ENCODE data around the gene P2RX1. TPM values are rescaled to one million over a fixed set of nuclear protein-coding genes. Genes with fewer than 3 reads are reported as not detected.

Gene P2RX1
- polyA plus RNA-seq, 2 of the 4 experiments (the other 2 are of a cell fraction): 0.05 to 0.13 TPM

- Histone ChIP-seq H3K4me3 (no peak overlapping the region), H3K9me3 (no peaks in the 10 kb centered on the region), H3K4me2 (no peak overlapping the region), H3K4me1 (peaks cover 9% of the 10 kb centered on the region; the same call in 2 of the 3 replicates), H3K27ac (no peak overlapping the region)
- POLR2A ChIA-PET: no interaction called here
- ATAC-seq (no peak), FAIRE-seq (no peak), DNase-seq (ENCODE audit: low read depth in 1 of 2, low spot score in 1 of 2) (no peak)
- CTCF ChIA-PET: interaction anchor here (0.5 to 12.9 kb wide), 17 partner anchors 14 to 213 kb away, joined by 3 to 224 read pairs (median 10); partner anchors contain the start of genes NCBP3 and P2RX1
- TF ChIP-seq HOXA7 (CRISPR knock-in tag; IDR thresholded peaks at IDR 0.05) (no peak), CHD4 (IDR thresholded peaks at IDR 0.05; ENCODE audit: borderline replicate concordance) (no peak), MAZ (IDR thresholded peaks at IDR 0.05; ENCODE audit: borderline replicate concordance, low read depth, low read length) (no peak)
- WGBS (ENCODE audit: missing lambda C conversion rate): 94% methylated on average over 21 of the region's 28 CpGs
Measured at GRCh38 chr17:3861761-3862681, 54.2 kb downstream of the P2RX1 start.

DNA sequence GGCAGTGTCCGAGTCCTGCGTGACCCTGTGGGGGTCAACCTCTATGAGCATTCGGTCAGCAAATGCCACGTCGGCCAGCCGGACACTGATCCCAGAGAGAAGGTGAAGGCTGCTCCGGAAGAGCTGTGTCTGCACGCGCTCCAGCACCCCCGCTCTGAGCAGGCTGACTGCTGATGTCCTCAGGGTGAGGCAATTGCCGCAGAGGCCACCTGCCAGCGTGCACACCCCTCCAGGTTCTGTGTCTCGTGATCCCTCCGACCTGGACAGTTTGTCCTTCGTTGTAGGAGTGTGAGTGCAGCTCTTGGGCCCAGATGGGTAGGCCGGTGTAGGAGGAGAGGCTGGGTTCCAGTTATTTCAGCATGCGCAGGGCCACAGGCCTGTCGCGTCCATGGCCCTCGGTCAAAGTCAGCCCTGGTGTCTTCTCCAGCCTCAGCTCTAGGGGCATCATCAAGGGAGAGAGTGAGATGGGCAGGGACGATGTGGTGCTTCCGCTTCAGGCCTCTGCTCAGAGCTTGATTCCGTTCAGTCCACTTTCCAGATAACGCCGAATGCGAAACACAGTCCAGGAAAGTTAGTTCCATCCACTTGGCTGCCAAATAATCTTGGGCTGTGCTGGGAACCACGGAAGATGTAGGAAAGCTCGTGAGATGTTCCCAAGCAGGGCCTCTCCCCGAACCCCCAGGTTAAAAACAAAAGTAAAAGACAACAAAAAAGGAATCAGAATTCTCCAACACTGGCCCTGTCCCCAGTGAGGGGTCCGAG, 55.1 kb downstream of the P2RX1 start:
- WGBS (ENCODE audit: missing lambda C conversion rate): 94% methylated on average over 30 of the region's 30 CpGs
- Histone ChIP-seq H3K4me1 (peaks cover 9% of the 10 kb centered on the region; the same call in 2 of the 3 replicates), H3K9me3 (no peaks in the 10 kb centered on the region), H3K4me2 (no peak overlapping the region), H3K27ac (no peak overlapping the region), H3K4me3 (no peak overlapping the region)
- TF ChIP-seq HOXA7 (CRISPR knock-in tag; IDR thresholded peaks at IDR 0.05) (no peak), GATA3 (IDR thresholded peaks at IDR 0.05; ENCODE audit: borderline replicate concordance) (no peak), KDM5A (IDR thresholded peaks at IDR 0.05) (no peak), POLR2A (IDR thresholded peaks at IDR 0.05; ENCODE audit: low read length) (no peak), SMC3 (IDR thresholded peaks at IDR 0.05) (no peak), JUNB (IDR thresholded peaks at IDR 0.05) (no peak), CHD4 (IDR thresholded peaks at IDR 0.05; ENCODE audit: borderline replicate concordance) (no peak), TFCP2L1 (CRISPR knock-in tag; IDR thresholded peaks at IDR 0.05) (no peak), ATOH8 (CRISPR knock-in tag; IDR thresholded peaks at IDR 0.05; ENCODE audit: low read depth) (no peak), ZNF302 (CRISPR knock-in tag; IDR thresholded peaks at IDR 0.05) (no peak), HOXB13 (CRISPR knock-in tag; IDR thresholded peaks at IDR 0.05; ENCODE audit: low read depth) (no peak), ZFP36 (IDR thresholded peaks at IDR 0.05; ENCODE audit: borderline replicate concordance, partially characterized antibody) (no peak), ZC3H11A (IDR thresholded peaks at IDR 0.05) (no peak), CBX8 (IDR thresholded peaks at IDR 0.05) (no peak), REST (IDR thresholded peaks at IDR 0.05) (no peak), FOXS1 (CRISPR knock-in tag; IDR thresholded peaks at IDR 0.05) (no peak), ELK1 (IDR thresholded peaks at IDR 0.05; ENCODE audit: low read depth, low read length) (no peak)
- TF ChIP-seq, protein P1, sequence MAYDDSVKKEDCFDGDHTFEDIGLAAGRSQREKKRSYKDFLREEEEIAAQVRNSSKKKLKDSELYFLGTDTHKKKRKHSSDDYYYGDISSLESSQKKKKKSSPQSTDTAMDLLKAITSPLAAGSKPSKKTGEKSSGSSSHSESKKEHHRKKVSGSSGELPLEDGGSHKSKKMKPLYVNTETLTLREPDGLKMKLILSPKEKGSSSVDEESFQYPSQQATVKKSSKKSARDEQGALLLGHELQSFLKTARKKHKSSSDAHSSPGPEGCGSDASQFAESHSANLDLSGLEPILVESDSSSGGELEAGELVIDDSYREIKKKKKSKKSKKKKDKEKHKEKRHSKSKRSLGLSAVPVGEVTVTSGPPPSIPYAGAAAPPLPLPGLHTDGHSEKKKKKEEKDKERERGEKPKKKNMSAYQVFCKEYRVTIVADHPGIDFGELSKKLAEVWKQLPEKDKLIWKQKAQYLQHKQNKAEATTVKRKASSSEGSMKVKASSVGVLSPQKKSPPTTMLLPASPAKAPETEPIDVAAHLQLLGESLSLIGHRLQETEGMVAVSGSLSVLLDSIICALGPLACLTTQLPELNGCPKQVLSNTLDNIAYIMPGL (CRISPR knock-in tag; IDR thresholded peaks at IDR 0.05; ENCODE audit: borderline replicate concordance): no peak
- ChIA-PET POLR2A (no interaction called here), CTCF (interaction anchor here (0.6 to 12.9 kb wide), 13 partner anchors 13 to 281 kb away, joined by 3 to 224 read pairs (median 7); partner anchors contain the start of genes NCBP3 and P2RX1)
- ATAC-seq: no peak
- no peak for FAIRE-seq
- no peak for DNase-seq (ENCODE audit: low read depth in 1 of 2, low spot score in 1 of 2)
